ENCODE measurements around the gene ACO1. TPM values are rescaled to one million over a fixed set of nuclear protein-coding genes. Genes with fewer than 3 reads are reported as not detected.

The ACO1 gene
- total RNA-seq, 1 donor from 2014 or later: 19.4 TPM

- H3K4me1 Mint-ChIP-seq (ENCODE audit: low read depth, unreplicated experiment): peaks cover 8% of the 10 kb centered on the region
These were observed 11.2 kb downstream of the ACO1 start for GRCh38 chr9:32395510-32396216.

GRCh38 chr9:32398207-32398606 lies 13.8 kb downstream of the ACO1 start:
- no peak overlapping the region for H3K9ac ChIP-seq (ENCODE audit: low read length)
- peaks cover 59% of the 10 kb centered on the region for H3K79me2 ChIP-seq (ENCODE audit: insufficient read depth, low read length)
- H3K27me3 ChIP-seq (ENCODE audit: insufficient read depth, low read length): no peaks in the 10 kb centered on the region
- FAIRE-seq (no peak), DNase-seq (ENCODE audit: low read depth) (peak; percentile 64)
- no peak overlapping the region for H3K4me3 ChIP-seq (ENCODE audit: insufficient read depth, low read depth, low read length)
- H3K27me3 Mint-ChIP-seq (ENCODE audit: low read depth, unreplicated experiment): no peaks in the 10 kb centered on the region
- no peaks in the 10 kb centered on the region for H3K9me3 Mint-ChIP-seq (ENCODE audit: unreplicated experiment)
- no peak overlapping the region for H3K27ac ChIP-seq (ENCODE audit: low read depth, low read length)
- no peak overlapping the region for H3K27ac Mint-ChIP-seq (ENCODE audit: unreplicated experiment)
- peaks cover 24% of the 10 kb centered on the region for H4K20me1 ChIP-seq (ENCODE audit: insufficient read depth, low read length)
- peaks cover 22% of the 10 kb centered on the region for H3K4me1 ChIP-seq (ENCODE audit: insufficient read depth, low read length)
- peaks cover 6% of the 10 kb centered on the region for H3K36me3 Mint-ChIP-seq (ENCODE audit: low read depth, unreplicated experiment)
- no peaks in the 10 kb centered on the region for H3K9me3 ChIP-seq (ENCODE audit: insufficient read depth, low read depth, low read length)
- no peaks in the 10 kb centered on the region for H3K36me3 ChIP-seq (ENCODE audit: insufficient read depth, low read length)
- H2AFZ ChIP-seq (ENCODE audit: low read depth, low read length): no peak overlapping the region
- no peak overlapping the region for H3K4me2 ChIP-seq (ENCODE audit: low read length)
- H3K4me3 Mint-ChIP-seq (ENCODE audit: unreplicated experiment): no peak overlapping the region
- H3K4me1 Mint-ChIP-seq (ENCODE audit: low read depth, unreplicated experiment): peaks cover 8% of the 10 kb centered on the region
- TF ChIP-seq CTCF (IDR thresholded peaks at IDR 0.05; ENCODE audit: insufficient read depth, low read depth, low read length) (no peak), EZH2 (IDR thresholded peaks at IDR 0.05; ENCODE audit: insufficient read depth, low read length) (no peak)

More at GRCh38 chr9:32395510-32396216, 11.2 kb downstream of the ACO1 start:
- peak overlapping the region; percentile 26 for H3K9ac ChIP-seq (ENCODE audit: low read length)
- H3K4me2 ChIP-seq (ENCODE audit: low read length): peak overlapping the region; percentile 35
- H3K4me3 ChIP-seq (ENCODE audit: insufficient read depth, low read depth, low read length): no peak overlapping the region
- H3K27me3 ChIP-seq (ENCODE audit: insufficient read depth, low read length): no peaks in the 10 kb centered on the region
- TF ChIP-seq CTCF (IDR thresholded peaks at IDR 0.05; ENCODE audit: insufficient read depth, low read depth, low read length) (peak; percentile 38), EZH2 (IDR thresholded peaks at IDR 0.05; ENCODE audit: insufficient read depth, low read length) (no peak)
- H3K27me3 Mint-ChIP-seq (ENCODE audit: low read depth, unreplicated experiment): no peaks in the 10 kb centered on the region
- H3K9me3 ChIP-seq (ENCODE audit: insufficient read depth, low read depth, low read length): no peaks in the 10 kb centered on the region
- H3K9me3 Mint-ChIP-seq (ENCODE audit: unreplicated experiment): no peaks in the 10 kb centered on the region
- FAIRE-seq (peak; percentile 56), DNase-seq (ENCODE audit: low read depth) (peak; percentile 92)
- peak overlapping the region; percentile 67 for H3K27ac ChIP-seq (ENCODE audit: low read depth, low read length)
- no peak overlapping the region for H3K27ac Mint-ChIP-seq (ENCODE audit: unreplicated experiment)
- H4K20me1 ChIP-seq (ENCODE audit: insufficient read depth, low read length): peaks cover 21% of the 10 kb centered on the region
- no peak overlapping the region for H2AFZ ChIP-seq (ENCODE audit: low read depth, low read length)
- no peak overlapping the region for H3K4me3 Mint-ChIP-seq (ENCODE audit: unreplicated experiment)
- peaks cover 22% of the 10 kb centered on the region for H3K4me1 ChIP-seq (ENCODE audit: insufficient read depth, low read length)
- peaks cover 3% of the 10 kb centered on the region for H3K36me3 Mint-ChIP-seq (ENCODE audit: low read depth, unreplicated experiment)
- no peaks in the 10 kb centered on the region for H3K36me3 ChIP-seq (ENCODE audit: insufficient read depth, low read length)
- peaks cover 62% of the 10 kb centered on the region for H3K79me2 ChIP-seq (ENCODE audit: insufficient read depth, low read length)

Data from astrocyte (in vitro differentiated cells and primary cell).